ENCODE data around the gene UCHL1.

UCHL1 gene

GRCh38 chr4:41217020-41217333, 39.8 kb upstream of the UCHL1 start:
- peak overlapping the region; percentile 81 for H3K4me3 ChIP-seq (ENCODE audit: low read depth, low read length)
- DNase-seq (ENCODE audit: low read depth): no peak
- no peak for TF ChIP-seq CTCF (IDR thresholded peaks at IDR 0.05; ENCODE audit: control insufficient read depth, extremely low read depth, insufficient read depth)

DNA sequence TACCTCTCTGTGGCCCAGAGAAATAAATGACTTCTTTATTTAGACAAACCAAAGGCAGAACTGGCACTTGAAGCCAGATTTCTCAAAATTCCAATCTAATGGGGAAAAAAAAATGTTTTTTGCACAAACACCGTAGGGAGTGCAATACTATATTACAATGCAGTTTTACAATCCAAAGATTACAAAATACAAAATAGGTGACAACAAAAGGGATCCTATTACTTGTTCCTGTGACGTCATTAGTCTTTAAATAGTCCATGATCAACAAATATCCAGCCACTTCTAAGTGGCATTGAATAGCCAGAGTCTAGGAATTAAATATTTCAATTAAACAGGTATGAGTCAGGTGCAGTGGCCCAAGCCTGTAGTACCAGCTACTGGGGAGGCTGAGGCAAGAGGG, 39.4 kb upstream of the UCHL1 start:
- DNase-seq (ENCODE audit: low read depth): no peak
- H3K4me3 ChIP-seq (ENCODE audit: low read depth, low read length): no peak overlapping the region
- TF ChIP-seq CTCF (IDR thresholded peaks at IDR 0.05; ENCODE audit: control insufficient read depth, extremely low read depth, insufficient read depth): no peak

DNA sequence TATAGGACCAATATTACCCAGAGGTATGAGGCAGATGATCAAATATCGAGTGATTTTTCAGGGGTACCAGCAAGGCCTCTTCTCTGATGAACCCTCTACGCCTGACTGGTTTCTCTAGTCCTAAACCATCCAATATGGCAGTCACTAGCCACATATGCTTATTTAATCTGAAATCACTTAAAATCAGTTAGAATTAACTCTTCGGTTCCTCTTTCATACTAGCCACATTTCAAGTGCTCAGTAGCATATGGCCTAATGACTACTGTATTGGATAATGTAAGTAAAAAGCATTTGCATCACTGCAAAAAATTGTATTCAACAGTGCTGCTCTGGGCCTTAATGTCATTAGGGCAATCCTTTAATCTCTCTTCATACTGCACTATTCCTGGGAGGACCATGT, 38.0 kb upstream of the UCHL1 start:
- no peak for TF ChIP-seq CTCF (IDR thresholded peaks at IDR 0.05; ENCODE audit: control insufficient read depth, extremely low read depth, insufficient read depth)
- DNase-seq (ENCODE audit: low read depth): no peak
- no peak overlapping the region for H3K4me3 ChIP-seq (ENCODE audit: low read depth, low read length)

GRCh38 chr4:41219421-41219950, 37.2 kb upstream of the UCHL1 start:
- no peak overlapping the region for H3K4me3 ChIP-seq (ENCODE audit: low read depth, low read length)
- DNase-seq (ENCODE audit: low read depth): no peak
- no peak for TF ChIP-seq CTCF (IDR thresholded peaks at IDR 0.05; ENCODE audit: control insufficient read depth, extremely low read depth, insufficient read depth)

- DNase-seq (ENCODE audit: low read depth): peak; percentile 17
- no peak for TF ChIP-seq CTCF (IDR thresholded peaks at IDR 0.05; ENCODE audit: control insufficient read depth, extremely low read depth, insufficient read depth)
- H3K4me3 ChIP-seq (ENCODE audit: low read depth, low read length): no peak overlapping the region
These were observed 34.7 kb upstream of the UCHL1 start for GRCh38 chr4:41221850-41222645.

GRCh38 chr4:41227902-41228301, 28.8 kb upstream of the UCHL1 start:
- no peak overlapping the region for H3K4me3 ChIP-seq (ENCODE audit: low read depth, low read length)
- no peak for DNase-seq (ENCODE audit: low read depth)
- no peak for TF ChIP-seq CTCF (IDR thresholded peaks at IDR 0.05; ENCODE audit: control insufficient read depth, extremely low read depth, insufficient read depth)

DNA sequence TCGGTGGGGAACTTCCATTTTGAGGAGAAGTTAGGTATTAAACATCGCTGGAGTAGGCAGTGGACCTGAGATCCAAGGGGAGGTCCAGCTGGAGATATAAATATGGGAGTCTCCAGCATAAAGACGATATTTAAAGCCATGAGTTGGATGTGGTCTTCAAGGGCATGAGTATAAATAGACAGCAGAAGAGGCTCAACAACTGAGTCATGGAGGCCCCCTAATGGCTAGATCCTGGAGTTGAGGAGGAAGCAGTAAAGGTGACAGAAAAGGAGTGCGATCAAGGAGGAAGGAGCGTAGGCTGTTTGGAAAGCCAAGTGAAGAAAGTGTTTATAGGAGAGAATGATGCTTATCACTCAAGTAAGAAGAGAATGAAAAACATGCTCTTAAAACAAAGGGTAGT, 24.3 kb upstream of the UCHL1 start:
- no peak for DNase-seq (ENCODE audit: low read depth)
- no peak for TF ChIP-seq CTCF (IDR thresholded peaks at IDR 0.05; ENCODE audit: control insufficient read depth, extremely low read depth, insufficient read depth)
- H3K4me3 ChIP-seq (ENCODE audit: low read depth, low read length): no peak overlapping the region

Measured in LNCaP clone FGC (cell line).